ENCODE results near the gene RAPGEF1. TPM values are rescaled to one million over a fixed set of nuclear protein-coding genes. Genes with fewer than 3 reads are reported as not detected.

The RAPGEF1 gene
- total RNA-seq, 4 donors from 2014 or later: 13.1 to 73.7 (median 26.2) TPM

- Histone ChIP-seq H3K4me1 (no peaks in the 10 kb centered on the region), H3K4me3 (no peak overlapping the region), H3K27me3 (no peaks in the 10 kb centered on the region), H3K27ac (no peak overlapping the region), H3K36me3 (no peaks in the 10 kb centered on the region), H3K9me3 (no peaks in the 10 kb centered on the region)
- DNase-seq: peak in 1 of 2 donors; percentile 45
- TF ChIP-seq CTCF (IDR thresholded peaks at IDR 0.05) (no peak), POLR2A (IDR thresholded peaks at IDR 0.05) (no peak)
- intact Hi-C loops (cut with DNase I; ENCODE audit: low total_unique reads): no loop called here
Measured at GRCh38 chr9:131618071-131618479, 121.8 kb downstream of the RAPGEF1 start.

- H3K27me3 ChIP-seq: no peaks in the 10 kb centered on the region
- H3K4me3 ChIP-seq: no peak overlapping the region
- H3K36me3 ChIP-seq: no peaks in the 10 kb centered on the region
- H3K9me3 ChIP-seq: no peaks in the 10 kb centered on the region
- TF ChIP-seq CTCF (IDR thresholded peaks at IDR 0.05): no peak
- no peak for TF ChIP-seq POLR2A (IDR thresholded peaks at IDR 0.05)
- H3K27ac ChIP-seq: no peak overlapping the region
- no peak for DNase-seq
- no peaks in the 10 kb centered on the region for H3K4me1 ChIP-seq
- intact Hi-C loops (cut with DNase I; ENCODE audit: low total_unique reads): no loop called here
Measured at GRCh38 chr9:131617611-131618010, 122.3 kb downstream of the RAPGEF1 start.

- H3K36me3 ChIP-seq: no peaks in the 10 kb centered on the region
- TF ChIP-seq POLR2A (IDR thresholded peaks at IDR 0.05): no peak
- no peak for TF ChIP-seq CTCF (IDR thresholded peaks at IDR 0.05)
- no peaks in the 10 kb centered on the region for H3K9me3 ChIP-seq
- H3K27ac ChIP-seq: no peak overlapping the region
- H3K27me3 ChIP-seq: no peaks in the 10 kb centered on the region
- no peak for DNase-seq
- H3K4me1 ChIP-seq: no peaks in the 10 kb centered on the region
- intact Hi-C loops (cut with DNase I; ENCODE audit: low total_unique reads): no loop called here
- no peak overlapping the region for H3K4me3 ChIP-seq
Measured at GRCh38 chr9:131616983-131617604, 122.8 kb downstream of the RAPGEF1 start.

- Histone ChIP-seq H3K27ac (no peak overlapping the region), H3K27me3 (no peaks in the 10 kb centered on the region), H3K4me1 (peaks cover 8 to 9% of the 10 kb centered on the region in 2 donors), H3K4me3 (no peak overlapping the region), H3K9me3 (no peaks in the 10 kb centered on the region), H3K36me3 (no peaks in the 10 kb centered on the region)
- DNase-seq: no peak
- no peak for TF ChIP-seq CTCF (IDR thresholded peaks at IDR 0.05)
- no peak for TF ChIP-seq POLR2A (IDR thresholded peaks at IDR 0.05)
- intact Hi-C loops (cut with DNase I; ENCODE audit: low total_unique reads): no loop called here
Measured at GRCh38 chr9:131614340-131614915, 125.4 kb downstream of the RAPGEF1 start.

GRCh38 chr9:131613921-131614320 lies 126.0 kb downstream of the RAPGEF1 start:
- H3K4me1 ChIP-seq: peaks cover 9 to 14% of the 10 kb centered on the region in 2 donors
- TF ChIP-seq POLR2A (IDR thresholded peaks at IDR 0.05): no peak
- TF ChIP-seq CTCF (IDR thresholded peaks at IDR 0.05): no peak
- no peaks in the 10 kb centered on the region for H3K9me3 ChIP-seq
- H3K4me3 ChIP-seq: no peak overlapping the region
- intact Hi-C loops (cut with DNase I; ENCODE audit: low total_unique reads): no loop called here
- H3K27me3 ChIP-seq: no peaks in the 10 kb centered on the region
- H3K27ac ChIP-seq: no peak overlapping the region
- DNase-seq: no peak
- H3K36me3 ChIP-seq: no peaks in the 10 kb centered on the region

Data from uterus (tissue), 4 donors.